Left lobe of liver (tissue), 2 donors: ENCODE data around the gene GTPBP1. TPM values are rescaled to one million over a fixed set of nuclear protein-coding genes. Genes with fewer than 3 reads are reported as not detected.

ENCODE experiments used
- ATAC-seq: fragments of 200-7000 bp; cut with Tn5 transposase; one replicate; pipeline ENCODE4 v1.9.1; 2020; ENCODE audit warnings: mild to moderate bottlenecking, moderate library complexity
- DNase-seq: peaks from one replicate; pipeline ENCODE4 v3.0.0-alpha.2; 2020; ENCODE audit warnings: low spot score
- total RNA-seq: library from RNA; stranded (reverse); gene quantifications from one replicate; pipeline ENCODE4 v1.2.1, GENCODE V29; 2021
- donor health status: DM: no; HTN: no; CAD: no; lungs with moderate emphysema.
- donor health status: DM: no; HTN: yes; CAD: no.

The GTPBP1 gene
- total RNA-seq, 1 donor from 2014 or later = 14.4 TPM

DNA sequence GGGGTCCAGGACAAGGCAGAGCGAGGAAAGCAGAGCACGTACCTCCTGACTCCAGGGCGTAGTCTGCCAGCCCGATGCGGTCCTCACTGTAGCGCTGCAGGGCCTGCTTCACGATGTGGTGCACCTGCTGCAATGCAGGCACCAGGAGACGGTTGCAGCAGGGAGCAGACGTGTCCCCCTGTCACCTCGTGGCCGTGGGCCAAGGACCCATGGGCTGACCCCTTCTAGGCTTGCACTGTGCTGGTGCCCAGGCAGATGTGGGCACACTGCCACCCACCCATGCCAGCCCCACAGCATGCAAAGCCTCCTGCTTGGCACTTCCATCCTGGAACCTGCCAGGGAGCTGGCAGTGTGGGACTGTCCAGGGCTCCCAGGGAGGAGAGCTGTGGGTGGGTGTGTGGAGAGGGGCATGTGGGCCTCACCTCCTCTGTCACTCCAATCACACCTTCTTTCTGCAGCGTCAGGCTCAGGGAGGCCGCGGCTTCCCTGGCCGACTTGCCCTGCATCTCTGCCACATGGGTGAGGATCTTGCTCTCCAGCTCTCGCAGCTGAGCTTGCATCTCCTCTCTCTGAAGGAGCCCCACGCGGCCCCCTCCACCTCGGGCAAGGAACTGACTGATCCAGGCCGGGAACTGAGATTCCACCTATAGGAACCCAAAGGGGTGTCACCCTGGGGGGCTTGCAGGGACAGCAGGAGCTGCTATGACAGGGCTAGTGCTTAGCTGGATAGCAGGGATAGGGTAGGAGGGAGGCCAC, 33.7 kb downstream of the GTPBP1 start:
- peak; percentile 33 for ATAC-seq
- DNase-seq = no peak

DNA sequence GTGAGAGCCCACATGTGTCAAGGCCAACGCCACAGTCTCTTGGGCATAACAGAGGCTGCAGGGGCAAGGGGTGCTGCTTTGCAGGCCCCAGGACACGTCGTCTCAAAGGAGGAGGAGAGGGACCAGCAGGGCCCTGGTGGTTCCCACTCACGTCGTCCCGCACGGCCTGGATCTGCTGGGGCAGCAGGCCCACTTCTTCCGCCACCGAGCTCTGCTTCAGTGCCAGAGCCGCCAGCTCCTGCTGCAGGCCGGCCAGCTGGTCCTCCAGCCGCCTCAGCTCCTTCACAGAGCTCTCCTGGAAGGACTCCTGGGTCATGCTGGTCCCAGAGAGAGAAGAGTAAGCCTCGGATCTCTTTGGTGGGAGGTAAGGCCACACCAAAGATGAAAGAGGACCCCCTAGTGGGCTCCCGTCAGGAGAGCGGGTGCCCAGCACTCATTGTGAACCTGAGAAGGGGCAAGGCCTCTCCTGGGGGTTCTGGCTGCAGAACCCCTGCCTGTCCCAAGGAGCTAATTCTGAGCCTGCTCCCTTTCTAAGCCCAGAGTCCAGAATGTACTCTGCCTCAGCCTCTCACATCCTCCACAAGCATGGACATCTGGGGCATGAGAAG, 34.5 kb downstream of the GTPBP1 start:
- no peak for ATAC-seq
- DNase-seq = no peak

DNA sequence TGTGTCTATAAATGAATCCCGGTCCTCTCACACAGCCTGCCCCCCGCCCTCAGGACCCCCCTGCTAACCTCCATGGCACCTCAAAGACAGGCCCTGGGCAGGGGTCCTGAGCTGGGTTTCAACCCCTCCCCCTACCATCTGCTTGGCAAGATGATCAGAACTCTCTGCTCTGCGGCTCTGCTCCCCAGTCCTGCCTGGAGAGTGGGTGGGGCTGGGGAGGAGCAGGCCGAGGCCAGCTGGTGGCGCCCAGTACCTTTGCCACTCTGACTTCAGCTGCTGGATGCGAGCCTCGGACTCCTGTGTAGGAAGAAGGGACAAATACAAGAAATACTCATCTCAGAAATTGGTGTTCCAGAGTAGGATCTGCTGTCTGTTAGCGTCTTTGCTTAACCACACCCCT, 35.0 kb downstream of the GTPBP1 start:
- ATAC-seq (no peak), DNase-seq (no peak)

DNA sequence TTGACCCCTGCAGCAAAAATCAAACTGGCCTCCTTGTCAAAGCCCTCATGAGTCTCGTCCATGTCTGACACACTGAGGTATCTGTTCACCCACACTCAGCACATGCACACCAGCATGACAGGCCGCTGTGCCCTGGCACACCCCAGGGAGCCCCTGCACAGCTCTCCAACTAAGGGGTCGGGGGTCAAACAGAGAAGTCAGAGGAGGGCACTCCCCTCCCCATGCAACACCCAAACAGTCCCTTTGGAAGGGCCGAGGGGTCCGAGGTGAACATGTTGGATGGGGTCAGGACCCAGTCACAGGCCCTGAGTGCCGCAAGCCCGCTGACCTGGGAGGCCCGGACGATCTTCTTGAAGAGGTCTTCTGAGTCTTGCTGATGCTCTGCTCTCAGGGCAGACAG, 35.4 kb downstream of the GTPBP1 start:
- no peak for DNase-seq
- no peak for ATAC-seq

DNA sequence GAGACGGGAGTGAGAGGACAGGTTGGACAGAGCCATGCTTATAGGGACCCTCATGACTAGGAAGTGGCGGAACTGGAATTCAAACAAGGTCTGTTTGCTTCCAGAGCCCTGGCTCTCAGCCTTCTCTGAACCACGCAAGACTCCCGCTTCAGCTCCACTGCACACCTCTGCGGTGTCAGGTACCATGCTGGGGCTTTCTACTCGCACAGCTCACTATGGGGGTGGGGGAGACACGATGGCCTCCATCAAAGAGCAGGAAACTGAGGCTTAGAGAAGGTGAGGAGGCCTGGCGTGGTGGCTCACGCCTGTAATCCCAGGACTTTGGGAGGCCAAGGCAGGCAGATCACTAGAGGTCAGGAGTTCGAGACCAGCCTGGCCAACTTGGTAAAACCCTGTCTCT, 35.8 kb downstream of the GTPBP1 start:
- DNase-seq = no peak
- ATAC-seq = no peak

DNA sequence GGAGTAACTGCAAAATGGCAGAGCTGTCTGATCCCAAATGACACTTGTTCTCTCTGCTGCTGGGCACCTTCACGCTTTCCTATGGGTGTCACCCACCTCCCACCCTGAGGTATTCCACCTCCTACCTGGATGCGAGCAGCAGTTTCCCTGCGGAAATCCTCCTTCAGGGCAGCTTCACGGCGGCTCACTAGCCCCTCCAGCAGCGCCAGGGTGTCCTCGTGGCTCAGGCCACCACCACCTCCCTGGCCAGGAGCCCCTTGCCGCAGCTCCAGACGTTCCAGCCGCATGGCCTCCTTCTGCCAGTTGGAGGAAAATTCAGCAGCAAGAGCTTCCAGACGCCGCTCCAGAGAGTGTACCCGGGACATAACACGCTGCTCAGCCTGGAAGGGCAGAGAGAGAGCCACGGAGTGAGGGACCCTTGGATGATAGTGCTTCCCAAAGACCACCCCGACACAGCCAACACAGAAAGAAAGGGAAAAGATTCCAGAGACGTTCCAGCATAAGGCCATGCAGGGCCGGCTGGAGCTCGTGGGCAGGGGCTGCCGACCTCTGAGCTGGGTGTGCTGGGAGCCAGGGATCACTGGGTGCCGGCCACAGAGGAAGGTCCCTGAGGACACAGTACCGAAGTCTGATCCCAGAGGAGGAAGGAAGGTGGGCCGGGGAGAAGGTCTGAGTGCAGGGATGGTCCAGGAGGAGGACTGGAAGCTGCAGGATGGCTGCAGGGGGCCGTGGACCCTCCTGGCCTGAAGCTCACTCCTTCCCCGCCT, 36.6 kb downstream of the GTPBP1 start:
- DNase-seq (no peak), ATAC-seq (no peak)

DNA sequence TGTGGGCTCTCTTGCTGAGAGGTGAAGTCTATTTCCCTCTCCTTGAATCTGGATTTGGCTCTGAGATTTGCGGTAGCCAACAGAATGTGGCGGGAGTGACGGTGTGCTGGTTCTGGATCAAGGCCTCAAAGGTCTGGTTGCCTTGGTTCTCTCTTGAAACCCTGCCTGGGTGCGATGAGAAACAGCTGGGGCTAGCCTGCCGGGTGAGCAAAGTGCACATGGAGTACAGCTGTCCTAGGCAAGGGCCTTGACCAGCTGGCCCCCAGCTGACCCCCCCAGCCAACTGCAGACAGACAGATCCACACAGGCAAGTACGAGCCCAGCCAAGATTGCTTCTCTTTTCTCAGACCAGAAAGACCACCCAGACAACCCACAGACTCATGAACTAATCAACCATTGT, 39.2 kb downstream of the GTPBP1 start:
- ATAC-seq = peak; percentile 76

DNA sequence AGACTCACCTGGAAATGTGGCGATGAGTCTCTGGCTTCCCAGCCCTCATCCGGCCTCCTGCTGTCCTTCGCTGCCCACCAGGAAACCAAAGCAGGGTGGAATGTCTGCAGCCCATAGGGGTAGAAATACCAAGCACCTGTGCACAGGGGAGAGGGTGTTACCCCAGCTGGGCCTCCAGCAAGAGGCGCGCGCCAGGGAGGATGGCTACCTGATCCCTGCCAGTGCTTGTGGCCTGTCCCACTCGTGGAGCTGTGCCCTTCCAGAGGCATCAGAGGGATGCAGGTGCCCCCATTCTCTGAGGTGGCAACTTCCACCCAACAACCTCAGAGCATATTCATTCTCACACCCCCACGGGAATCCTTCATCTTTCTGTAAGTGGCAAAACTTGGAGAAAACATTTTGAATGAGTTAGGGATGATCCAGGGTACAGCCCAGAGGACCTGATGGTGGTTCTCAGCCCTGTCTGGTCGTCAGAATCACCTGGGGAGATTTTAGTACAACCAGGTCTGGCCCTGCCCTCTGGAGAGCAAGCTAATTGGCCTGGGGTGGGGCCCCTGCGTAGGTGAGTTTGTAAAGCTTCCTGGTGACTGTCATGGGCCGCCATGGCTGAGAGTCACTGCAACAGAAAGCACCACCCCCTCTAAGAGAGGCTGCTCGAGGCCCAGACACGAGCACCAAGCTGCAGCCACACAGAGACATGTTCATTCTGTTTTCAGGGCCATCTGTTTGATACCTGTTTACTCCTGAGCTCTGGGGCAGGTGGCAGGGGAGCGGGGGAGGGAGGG, 40.1 kb downstream of the GTPBP1 start:
- DNase-seq (no peak), ATAC-seq (no peak)

More for the DNA sequence above, 39.2 kb downstream of the GTPBP1 start:
- peak; percentile 87 for DNase-seq

DNA sequence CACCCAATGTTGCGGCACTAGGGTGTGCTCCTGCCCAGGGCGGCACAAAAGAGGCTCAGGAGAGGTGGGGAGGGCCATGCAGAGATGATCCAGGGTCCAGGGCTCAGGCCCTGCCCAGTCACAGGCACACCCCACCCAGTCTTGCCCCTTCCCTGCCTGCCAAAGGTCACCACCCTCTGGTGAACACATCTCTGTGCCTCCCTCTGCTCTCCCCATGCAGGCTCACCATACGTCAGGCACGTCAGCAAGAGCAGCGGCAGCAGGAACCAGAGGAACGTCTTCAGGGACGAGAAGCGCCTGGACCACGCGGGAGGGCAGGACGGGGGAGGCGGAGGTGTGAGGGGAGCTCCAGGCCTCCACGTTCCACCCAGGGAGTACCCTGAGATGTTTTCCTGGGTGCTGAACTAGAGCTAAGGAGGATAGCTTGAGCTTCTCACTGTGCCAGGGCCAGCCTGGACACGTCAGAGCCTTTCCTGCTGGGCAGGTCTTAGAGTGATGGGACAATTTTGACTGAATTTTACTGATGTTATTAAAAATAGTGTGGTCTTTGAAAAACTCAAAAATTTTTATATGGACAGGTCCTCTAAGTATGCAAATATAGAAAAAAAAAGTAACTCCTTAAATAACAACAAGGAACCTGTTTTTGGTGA, 42.9 kb downstream of the GTPBP1 start:
- DNase-seq = no peak
- ATAC-seq = peak; percentile 20

DNA sequence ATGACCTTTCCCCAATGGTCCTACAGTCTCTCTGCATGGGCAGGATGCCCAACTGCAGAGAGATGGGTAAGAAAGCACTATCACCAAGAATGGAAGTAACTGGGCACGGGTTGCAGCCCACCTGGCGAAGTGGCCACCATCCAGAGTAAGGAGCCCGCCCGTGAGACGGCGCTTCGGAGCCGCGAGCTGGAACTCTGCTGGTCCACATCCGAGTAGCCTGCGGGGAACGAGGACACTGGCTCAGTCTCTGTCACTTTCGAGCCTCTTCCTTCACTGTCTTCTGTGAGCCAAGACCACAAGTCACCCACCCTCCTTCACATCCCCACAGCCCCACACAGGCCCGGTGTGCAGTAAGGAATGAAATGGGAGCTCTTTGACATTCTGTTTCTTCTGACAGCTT, 44.4 kb downstream of the GTPBP1 start:
- DNase-seq = no peak
- no peak for ATAC-seq

DNA sequence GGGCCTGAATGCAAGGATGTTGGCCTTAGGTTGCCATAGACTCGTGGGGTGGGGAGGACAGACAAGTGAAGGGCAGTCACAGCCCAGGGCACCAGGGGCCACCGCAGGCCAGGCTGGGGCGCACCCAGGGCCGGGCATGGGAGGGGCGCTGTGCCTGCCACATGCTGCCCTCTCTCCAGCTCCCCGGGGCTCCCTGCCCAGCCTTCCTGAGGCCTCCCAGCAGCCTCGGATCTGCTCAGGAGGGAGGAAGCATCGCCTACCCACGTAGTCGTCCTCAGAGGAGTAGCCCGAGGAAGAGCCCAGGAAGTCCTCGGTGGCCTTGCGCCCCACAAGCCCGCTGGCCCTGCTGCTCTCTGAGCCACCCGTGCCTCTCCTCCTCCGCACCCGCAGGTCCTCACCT, 44.9 kb downstream of the GTPBP1 start:
- ATAC-seq (no peak), DNase-seq (no peak)

DNA sequence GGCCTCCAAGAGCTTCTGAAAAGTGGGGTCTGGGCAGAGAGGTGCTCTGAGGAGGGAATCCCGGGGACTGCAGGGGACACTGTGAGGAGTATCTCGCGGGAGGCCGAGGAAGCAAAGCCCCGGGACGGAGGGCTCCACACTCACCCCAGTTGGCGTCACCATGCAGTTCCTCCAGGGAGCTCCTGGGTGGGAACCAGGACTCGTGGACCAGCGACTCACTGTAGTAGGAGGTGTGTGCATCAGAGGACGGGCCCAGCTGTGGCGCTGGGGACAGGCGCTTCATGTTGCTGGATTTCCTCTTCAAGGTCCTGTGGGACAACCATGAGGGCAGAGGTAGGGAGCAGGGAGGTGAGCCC, 45.3 kb downstream of the GTPBP1 start:
- ATAC-seq (no peak), DNase-seq (no peak)

DNA sequence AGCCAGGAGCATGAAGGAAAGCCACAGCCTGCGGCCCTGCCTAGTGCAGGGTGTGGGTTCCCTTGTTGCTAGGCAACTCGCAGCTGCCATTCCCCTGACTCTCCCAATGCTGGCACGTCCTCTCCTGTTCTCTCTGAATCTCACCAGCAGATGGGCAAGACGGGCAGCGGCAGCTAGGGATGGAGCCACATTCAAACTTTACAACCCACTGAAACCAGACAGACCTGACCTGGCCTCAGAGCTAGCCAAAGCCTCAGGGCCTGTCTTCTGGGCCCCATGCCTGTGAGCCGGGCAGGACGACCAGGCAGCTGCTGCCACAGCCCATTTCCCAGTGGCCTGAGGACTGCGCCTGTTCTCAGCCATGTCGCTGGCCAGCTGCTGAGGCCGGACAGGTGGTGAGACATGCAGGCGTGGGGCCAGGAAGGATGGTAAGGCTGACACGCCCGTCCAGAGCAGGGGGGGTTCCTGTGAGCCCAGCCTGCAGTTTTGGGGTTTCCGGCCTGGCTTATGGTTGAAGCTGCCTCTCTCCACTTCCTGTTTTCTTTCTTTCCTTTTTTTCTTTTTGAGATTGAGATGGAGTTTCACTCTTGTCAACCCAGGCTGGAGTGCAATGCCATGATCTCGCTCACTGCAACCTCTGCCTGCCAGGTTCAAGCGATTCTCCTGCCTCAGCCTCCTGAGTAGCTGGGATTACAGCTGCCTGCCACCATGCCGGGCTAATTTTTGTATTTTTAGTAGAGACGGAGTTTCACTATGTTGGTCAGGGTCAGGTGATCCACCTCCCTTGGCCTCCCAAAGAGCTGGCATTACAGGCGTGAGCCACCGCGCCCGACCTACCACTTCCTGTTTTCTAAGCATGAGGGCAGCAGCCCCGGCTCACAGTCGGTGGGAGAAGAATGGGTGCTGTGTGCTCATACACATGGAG, 45.9 kb downstream of the GTPBP1 start:
- no peak for ATAC-seq
- no peak for DNase-seq

DNA sequence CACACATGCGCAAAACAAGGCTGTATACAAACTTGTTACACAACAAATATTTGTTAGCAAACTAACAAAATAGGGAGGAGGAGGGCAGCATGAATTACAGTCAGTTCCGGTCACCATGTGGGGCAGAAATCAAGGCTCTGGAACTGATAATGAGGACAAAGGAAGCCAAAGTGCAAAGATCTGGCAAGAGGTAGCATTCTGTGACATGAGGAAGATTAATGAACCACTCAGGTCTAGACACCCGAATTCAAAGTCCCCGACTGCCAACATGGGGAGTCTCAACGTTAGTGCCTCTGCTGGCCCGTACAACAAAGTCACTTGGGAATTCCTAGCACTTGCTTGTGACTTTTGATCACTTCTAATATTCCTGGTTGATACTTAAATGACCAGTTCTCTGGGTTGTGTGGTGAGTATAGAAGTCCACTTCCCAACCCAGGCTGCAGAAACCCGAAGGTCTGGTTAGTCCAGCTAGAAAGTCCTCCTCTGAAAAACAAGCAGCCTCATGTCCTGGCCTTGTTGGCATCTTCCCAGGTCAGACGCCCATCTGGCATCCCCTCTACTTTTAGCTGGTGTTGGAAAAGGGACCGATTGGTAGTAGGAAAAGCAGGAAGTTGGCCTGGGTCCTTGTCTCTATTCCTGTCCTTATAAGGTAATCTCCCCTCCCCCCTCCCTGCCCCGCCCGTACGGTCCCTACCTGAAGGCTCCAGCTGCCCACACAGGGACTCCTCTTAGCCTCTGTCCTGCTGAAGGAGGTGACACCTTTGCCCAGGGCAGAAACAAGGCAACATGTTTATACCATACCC, 48.4 kb downstream of the GTPBP1 start:
- DNase-seq = peak; percentile 89
- ATAC-seq = peak; percentile 59

DNA sequence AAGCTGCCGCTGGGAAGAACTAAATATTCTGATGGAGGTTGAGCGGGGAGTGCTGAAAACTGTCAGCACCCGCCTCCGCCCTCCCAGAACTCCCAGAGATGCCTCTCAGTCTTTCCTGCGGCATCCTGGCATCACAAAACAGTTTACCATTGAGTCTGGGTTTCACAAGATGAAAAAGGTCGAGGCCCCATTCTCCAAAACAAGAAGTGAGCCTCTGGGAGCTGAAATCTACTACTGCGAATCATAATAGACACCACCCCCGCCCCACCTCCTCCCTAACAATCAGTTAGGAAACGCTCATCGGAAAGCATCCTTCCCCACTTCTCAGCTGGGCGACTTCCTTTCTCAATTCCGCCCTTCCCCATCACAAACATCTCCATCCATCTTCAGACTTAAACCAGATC, 49.0 kb downstream of the GTPBP1 start:
- peak; percentile 3 for ATAC-seq
- DNase-seq = no peak

DNA sequence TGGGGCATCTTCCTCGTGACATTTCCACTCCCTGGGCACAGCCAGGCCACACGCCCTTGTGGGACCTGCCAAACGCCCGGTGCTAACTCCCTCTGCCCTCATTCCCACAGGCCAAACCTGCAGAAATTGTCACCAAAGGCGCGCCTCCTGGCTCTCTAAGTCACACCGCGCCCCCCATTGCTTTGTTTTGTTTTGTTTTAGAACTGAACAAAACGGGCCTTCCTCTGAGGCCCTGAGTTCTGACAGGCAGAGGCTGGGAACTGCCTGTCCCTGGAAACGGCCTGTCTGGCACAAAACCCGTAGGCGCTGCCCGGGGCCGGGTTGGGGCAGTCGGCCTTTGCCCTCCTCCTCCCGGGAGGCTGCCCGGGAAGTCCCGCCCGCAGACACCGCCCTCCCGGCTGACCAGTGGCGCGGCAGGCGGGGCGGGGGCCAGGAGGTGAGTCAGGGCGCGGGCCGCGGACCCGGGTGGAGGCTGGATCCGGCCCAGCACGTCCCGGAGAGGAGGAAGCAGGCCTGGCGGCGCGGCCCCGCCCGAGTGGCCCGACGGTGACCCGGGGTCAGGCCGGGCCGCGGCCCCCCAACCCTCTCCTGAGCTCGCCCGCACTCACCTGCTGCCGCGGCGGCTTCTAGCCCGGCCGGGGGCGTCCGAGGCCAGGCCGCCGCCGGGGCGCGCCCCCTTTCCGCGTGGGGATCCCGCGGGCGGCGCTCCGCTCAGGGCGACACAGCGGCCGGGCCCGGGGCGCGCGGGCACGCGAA, 49.6 kb downstream of the GTPBP1 start:
- ATAC-seq = peak; percentile 75
- peak; percentile 99 for DNase-seq

DNA sequence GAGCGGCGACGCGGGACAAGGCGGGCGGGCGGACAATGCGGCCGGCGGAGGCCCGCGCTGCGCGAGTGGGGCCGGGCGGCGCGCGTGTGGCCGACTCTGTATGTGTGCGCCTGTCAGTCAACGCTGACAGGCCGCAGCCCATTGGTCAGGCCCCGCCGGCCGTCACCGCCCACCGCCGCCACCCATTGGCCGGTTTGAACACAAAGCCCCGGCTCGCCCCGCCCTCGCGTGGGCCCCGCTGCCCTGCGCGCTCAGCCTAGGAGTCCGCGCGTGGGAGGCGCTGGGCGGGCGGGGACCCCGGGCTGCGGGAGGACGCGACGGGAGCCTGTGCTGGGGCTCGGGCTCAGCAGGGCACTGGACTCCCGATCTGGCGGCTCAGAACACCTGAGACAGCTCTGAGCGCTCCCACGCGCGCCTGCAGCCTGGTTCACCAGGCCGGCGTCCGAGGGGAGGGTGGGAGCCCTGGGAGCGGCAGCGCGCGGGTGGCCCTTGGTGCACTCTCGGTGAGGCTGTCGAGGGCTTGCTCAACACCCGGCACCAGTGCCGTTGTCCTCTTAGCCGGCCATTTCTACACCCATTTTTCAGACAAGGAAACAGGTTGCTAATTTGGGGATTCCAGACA, 50.3 kb downstream of the GTPBP1 start, which contains the start of gene SUN2:
SUN2 (minus strand) TSS at position 88 of the 622 bp plus-strand sequence. CDS start 3,370 bp downstream, outside the sequence.
- DNase-seq (peak; percentile 97), ATAC-seq (peak; percentile 69)
